ENCODE results near the gene LRRC26.
A peak's percentile ranks its signal among the peaks of the same experiment; 100 is the strongest.

The LRRC26 gene

GRCh38 chr9:137198902-137199283 lies 29.0 kb upstream of the LRRC26 start:
- Histone ChIP-seq H3K9me3 (ENCODE audit: control insufficient read depth in 1 of 2, low read length in 2 of 2) (no peaks in the 10 kb centered on the region), H3K4me3 (ENCODE audit: low read depth in 1 of 2, low read length in 2 of 2) (peak overlapping the region; percentile 72 to 76), H3K36me3 (ENCODE audit: control insufficient read depth in 1 of 2, insufficient read depth in 2 of 2, low read length in 2 of 2) (no peaks in the 10 kb centered on the region), H3K4me1 (ENCODE audit: control insufficient read depth in 1 of 2, insufficient read depth in 2 of 2, low read length in 2 of 2) (peaks cover 43 to 66% of the 10 kb centered on the region in 2 donors), H3K27me3 (ENCODE audit: control insufficient read depth in 1 of 2, insufficient read depth in 2 of 2, low read length in 2 of 2) (no peaks in the 10 kb centered on the region), H3K9ac (ENCODE audit: low read depth in 1 of 2, low read length in 2 of 2) (peak overlapping the region; percentile 69 to 85), H3K27ac (ENCODE audit: low read depth, low read length) (peak overlapping the region; percentile 83)

- H3K27me3 ChIP-seq (ENCODE audit: control insufficient read depth in 1 of 2, insufficient read depth in 2 of 2, low read length in 2 of 2) = no peaks in the 10 kb centered on the region
- peaks cover 37 to 60% of the 10 kb centered on the region in 2 donors for H3K4me1 ChIP-seq (ENCODE audit: control insufficient read depth in 1 of 2, insufficient read depth in 2 of 2, low read length in 2 of 2)
- H3K9ac ChIP-seq (ENCODE audit: low read depth in 1 of 2, low read length in 2 of 2) = peak overlapping the region; percentile 69 to 85
- H3K9me3 ChIP-seq (ENCODE audit: control insufficient read depth in 1 of 2, low read length in 2 of 2) = no peaks in the 10 kb centered on the region
- H3K36me3 ChIP-seq (ENCODE audit: control insufficient read depth in 1 of 2, insufficient read depth in 2 of 2, low read length in 2 of 2) = no peaks in the 10 kb centered on the region
- peak overlapping the region; percentile 72 to 76 for H3K4me3 ChIP-seq (ENCODE audit: low read depth in 1 of 2, low read length in 2 of 2)
- H3K27ac ChIP-seq (ENCODE audit: low read depth, low read length) = peak overlapping the region; percentile 83
Observed at GRCh38 chr9:137198051-137198901, 28.4 kb upstream of the LRRC26 start.

GRCh38 chr9:137195525-137196220 lies 25.8 kb upstream of the LRRC26 start:
- H3K27ac ChIP-seq (ENCODE audit: low read depth, low read length) = peak overlapping the region; percentile 36
- no peaks in the 10 kb centered on the region for H3K9me3 ChIP-seq (ENCODE audit: control insufficient read depth in 1 of 2, low read length in 2 of 2)
- peaks cover 27 to 51% of the 10 kb centered on the region in 2 donors for H3K4me1 ChIP-seq (ENCODE audit: control insufficient read depth in 1 of 2, insufficient read depth in 2 of 2, low read length in 2 of 2)
- no peaks in the 10 kb centered on the region for H3K27me3 ChIP-seq (ENCODE audit: control insufficient read depth in 1 of 2, insufficient read depth in 2 of 2, low read length in 2 of 2)
- H3K36me3 ChIP-seq (ENCODE audit: control insufficient read depth in 1 of 2, insufficient read depth in 2 of 2, low read length in 2 of 2) = peaks cover 13 to 23% of the 10 kb centered on the region in 2 donors
- H3K4me3 ChIP-seq (ENCODE audit: low read depth in 1 of 2, low read length in 2 of 2) = peak overlapping the region; percentile 44 to 62
- H3K9ac ChIP-seq (ENCODE audit: low read depth in 1 of 2, low read length in 2 of 2) = peak overlapping the region; percentile 35 to 66

GRCh38 chr9:137194909-137195308 lies 25.1 kb upstream of the LRRC26 start:
- peak overlapping the region; percentile 35 to 66 for H3K9ac ChIP-seq (ENCODE audit: low read depth in 1 of 2, low read length in 2 of 2)
- peak overlapping the region; percentile 36 for H3K27ac ChIP-seq (ENCODE audit: low read depth, low read length)
- no peaks in the 10 kb centered on the region for H3K27me3 ChIP-seq (ENCODE audit: control insufficient read depth in 1 of 2, insufficient read depth in 2 of 2, low read length in 2 of 2)
- no peaks in the 10 kb centered on the region for H3K9me3 ChIP-seq (ENCODE audit: control insufficient read depth in 1 of 2, low read length in 2 of 2)
- H3K4me1 ChIP-seq (ENCODE audit: control insufficient read depth in 1 of 2, insufficient read depth in 2 of 2, low read length in 2 of 2) = peaks cover 35 to 59% of the 10 kb centered on the region in 2 donors
- H3K4me3 ChIP-seq (ENCODE audit: low read depth in 1 of 2, low read length in 2 of 2) = peak overlapping the region; percentile 44 to 62
- H3K36me3 ChIP-seq (ENCODE audit: control insufficient read depth in 1 of 2, insufficient read depth in 2 of 2, low read length in 2 of 2) = peaks cover 13 to 30% of the 10 kb centered on the region in 2 donors

GRCh38 chr9:137194388-137194787 lies 24.5 kb upstream of the LRRC26 start:
- Histone ChIP-seq H3K9ac (ENCODE audit: low read depth in 1 of 2, low read length in 2 of 2) (peak overlapping the region in 1 of 2 donors; percentile 63), H3K9me3 (ENCODE audit: control insufficient read depth in 1 of 2, low read length in 2 of 2) (no peaks in the 10 kb centered on the region), H3K36me3 (ENCODE audit: control insufficient read depth in 1 of 2, insufficient read depth in 2 of 2, low read length in 2 of 2) (peaks cover 13 to 30% of the 10 kb centered on the region in 2 donors), H3K27ac (ENCODE audit: low read depth, low read length) (peak overlapping the region; percentile 14), H3K27me3 (ENCODE audit: control insufficient read depth in 1 of 2, insufficient read depth in 2 of 2, low read length in 2 of 2) (no peaks in the 10 kb centered on the region), H3K4me1 (ENCODE audit: control insufficient read depth in 1 of 2, insufficient read depth in 2 of 2, low read length in 2 of 2) (peaks cover 40 to 62% of the 10 kb centered on the region in 2 donors), H3K4me3 (ENCODE audit: low read depth in 1 of 2, low read length in 2 of 2) (peak overlapping the region; percentile 44 to 51)

- no peak overlapping the region for H3K9ac ChIP-seq (ENCODE audit: low read depth in 1 of 2, low read length in 2 of 2)
- no peak overlapping the region for H3K27ac ChIP-seq (ENCODE audit: low read depth, low read length)
- H3K4me3 ChIP-seq (ENCODE audit: low read depth in 1 of 2, low read length in 2 of 2) = no peak overlapping the region
- no peaks in the 10 kb centered on the region for H3K27me3 ChIP-seq (ENCODE audit: control insufficient read depth in 1 of 2, insufficient read depth in 2 of 2, low read length in 2 of 2)
- H3K4me1 ChIP-seq (ENCODE audit: control insufficient read depth in 1 of 2, insufficient read depth in 2 of 2, low read length in 2 of 2) = peaks cover 42 to 60% of the 10 kb centered on the region in 2 donors
- H3K9me3 ChIP-seq (ENCODE audit: control insufficient read depth in 1 of 2, low read length in 2 of 2) = no peaks in the 10 kb centered on the region
- H3K36me3 ChIP-seq (ENCODE audit: control insufficient read depth in 1 of 2, insufficient read depth in 2 of 2, low read length in 2 of 2) = peaks cover 13 to 30% of the 10 kb centered on the region in 2 donors
Observed at GRCh38 chr9:137193771-137194170, 23.9 kb upstream of the LRRC26 start.

GRCh38 chr9:137192859-137193258 lies 23.0 kb upstream of the LRRC26 start:
- no peak overlapping the region for H3K9ac ChIP-seq (ENCODE audit: low read depth in 1 of 2, low read length in 2 of 2)
- H3K4me1 ChIP-seq (ENCODE audit: control insufficient read depth in 1 of 2, insufficient read depth in 2 of 2, low read length in 2 of 2) = peaks cover 36 to 56% of the 10 kb centered on the region in 2 donors
- peaks cover 13 to 30% of the 10 kb centered on the region in 2 donors for H3K36me3 ChIP-seq (ENCODE audit: control insufficient read depth in 1 of 2, insufficient read depth in 2 of 2, low read length in 2 of 2)
- no peaks in the 10 kb centered on the region for H3K9me3 ChIP-seq (ENCODE audit: control insufficient read depth in 1 of 2, low read length in 2 of 2)
- H3K27me3 ChIP-seq (ENCODE audit: control insufficient read depth in 1 of 2, insufficient read depth in 2 of 2, low read length in 2 of 2) = no peaks in the 10 kb centered on the region
- no peak overlapping the region for H3K27ac ChIP-seq (ENCODE audit: low read depth, low read length)
- H3K4me3 ChIP-seq (ENCODE audit: low read depth in 1 of 2, low read length in 2 of 2) = no peak overlapping the region

GRCh38 chr9:137192448-137192780 lies 22.6 kb upstream of the LRRC26 start:
- peaks cover 13 to 30% of the 10 kb centered on the region in 2 donors for H3K36me3 ChIP-seq (ENCODE audit: control insufficient read depth in 1 of 2, insufficient read depth in 2 of 2, low read length in 2 of 2)
- H3K27me3 ChIP-seq (ENCODE audit: control insufficient read depth in 1 of 2, insufficient read depth in 2 of 2, low read length in 2 of 2) = no peaks in the 10 kb centered on the region
- H3K4me1 ChIP-seq (ENCODE audit: control insufficient read depth in 1 of 2, insufficient read depth in 2 of 2, low read length in 2 of 2) = peaks cover 39 to 60% of the 10 kb centered on the region in 2 donors
- H3K9me3 ChIP-seq (ENCODE audit: control insufficient read depth in 1 of 2, low read length in 2 of 2) = no peaks in the 10 kb centered on the region
- H3K4me3 ChIP-seq (ENCODE audit: low read depth in 1 of 2, low read length in 2 of 2) = no peak overlapping the region
- H3K9ac ChIP-seq (ENCODE audit: low read depth in 1 of 2, low read length in 2 of 2) = no peak overlapping the region
- H3K27ac ChIP-seq (ENCODE audit: low read depth, low read length) = no peak overlapping the region

- H3K27me3 ChIP-seq (ENCODE audit: control insufficient read depth in 1 of 2, insufficient read depth in 2 of 2, low read length in 2 of 2) = no peaks in the 10 kb centered on the region
- peaks cover 44 to 65% of the 10 kb centered on the region in 2 donors for H3K4me1 ChIP-seq (ENCODE audit: control insufficient read depth in 1 of 2, insufficient read depth in 2 of 2, low read length in 2 of 2)
- H3K9me3 ChIP-seq (ENCODE audit: control insufficient read depth in 1 of 2, low read length in 2 of 2) = no peaks in the 10 kb centered on the region
- no peak overlapping the region for H3K9ac ChIP-seq (ENCODE audit: low read depth in 1 of 2, low read length in 2 of 2)
- H3K36me3 ChIP-seq (ENCODE audit: control insufficient read depth in 1 of 2, insufficient read depth in 2 of 2, low read length in 2 of 2) = peaks cover 14 to 35% of the 10 kb centered on the region in 2 donors
- H3K27ac ChIP-seq (ENCODE audit: low read depth, low read length) = no peak overlapping the region
- no peak overlapping the region for H3K4me3 ChIP-seq (ENCODE audit: low read depth in 1 of 2, low read length in 2 of 2)
Observed at GRCh38 chr9:137191691-137192447, 22.0 kb upstream of the LRRC26 start.

Data from duodenal mucosa (tissue), 2 donors.